HepG2 (cell line): ENCODE measurements around the gene PODXL2. TPM values are rescaled to one million over a fixed set of nuclear protein-coding genes. Genes with fewer than 3 reads are reported as not detected.
A peak's percentile ranks its signal among the peaks of the same experiment; 100 is the strongest.

Source experiments
- ATAC-seq: fragments of 200-7000 bp; cut with Tn5 transposase; 3 replicates; pipeline ENCODE4 v1.9.1; 2020; ENCODE audit warnings: mild to moderate bottlenecking, moderate library complexity
- BruUV-seq: library from RNA; stranded (reverse); fragments of 400-500 nt; replicated peaks from 2 replicates; lab custom pipeline; 2021; lab: Mats Ljungman, UMichigan
- CTCF ChIA-PET: fragments of 300-600 bp; formaldehyde crosslinking; extraction: SDS; loops from one replicate; lab custom pipeline; 2021; ENCODE audit warnings: low total read pairs, inconsistent platforms, low intra/inter-chr PET ratio; lab: Yijun Ruan, JAX
- POLR2A ChIA-PET: fragments of 350-600 bp; sonication (Branson Sonifier 250); formaldehyde crosslinking; loops from one replicate; lab custom pipeline; 2020; ENCODE audit warnings: antibody characterized with exemption, inconsistent platforms; lab: Yijun Ruan, JAX
- DNase-seq: peaks from one replicate; pipeline ENCODE4 v3.0.0-alpha.2; 2015; ENCODE audit warnings: low spot score
- FAIRE-seq: peaks from 3 replicates; lab custom pipeline; 2011; peaks lifted over from hg19 to GRCh38; lab: Jason Lieb, UNC
- H2AFZ ChIP-seq: one replicate; pipeline ENCODE4 v1.6.1; 2011; ENCODE audit warnings: low read length, inconsistent platforms
- H3K27ac ChIP-seq: fragments of 300-600 bp; 3 replicates; pipeline ENCODE4 v1.8.0; 2011; ENCODE audit warnings: mixed run types, mild to moderate bottlenecking, mixed read lengths, low read length, inconsistent platforms; ENCODE audit not compliant: insufficient read depth; ENCODE audit errors: extremely low read length
- H3K27me3 ChIP-seq, 2 experiments: fragments of 200-600 bp in 1 of 2; 2 replicates in 1 of 2; 3 replicates in 1 of 2; pipeline versions ENCODE4 v1.6.0 to v1.8.0; 2011; ENCODE audit warnings: low read length in 2 of 2, mild to moderate bottlenecking in 2 of 2, moderate library complexity in 2 of 2, inconsistent platforms in 1 of 2; ENCODE audit not compliant: insufficient read depth in 2 of 2, control insufficient read depth in 1 of 2
- H3K36me3 ChIP-seq, 2 experiments: fragments of 200-600 bp in 1 of 2; replicated peaks in 1 of 2; 2 replicates in 1 of 2; 3 replicates in 1 of 2; pipeline versions ENCODE4 v1.5.1 to v1.8.0; 2011; ENCODE audit warnings: low read length in 2 of 2, inconsistent platforms in 1 of 2; ENCODE audit not compliant: insufficient read depth in 2 of 2, control insufficient read depth in 1 of 2
- H3K4me1 ChIP-seq: 2 replicates; pipeline ENCODE4 v1.5.1; 2012; ENCODE audit warnings: low read length, inconsistent platforms; ENCODE audit not compliant: insufficient read depth
- H3K4me2 ChIP-seq: 2 replicates; pipeline ENCODE4 v1.6.0; 2011; ENCODE audit warnings: low read depth, low read length, inconsistent platforms
- H3K4me3 ChIP-seq, 3 experiments: fragments of 200-600 bp in 1 of 3; sonication (generic), shearing (Covaris generic) in 1 of 3; replicated peaks in 1 of 3; 2 replicates each; pipeline ENCODE4 v1.5.1; 2011 to 2016; ENCODE audit warnings: low read length in 3 of 3, inconsistent platforms in 2 of 3, low read depth in 2 of 3, mild to moderate bottlenecking in 2 of 3, control low read depth in 1 of 3, mixed read lengths in 1 of 3; ENCODE audit not compliant: insufficient read depth in 1 of 3
- H3K79me2 ChIP-seq: one replicate; pipeline ENCODE4 v1.6.1; 2011; ENCODE audit warnings: low read length, inconsistent platforms; ENCODE audit not compliant: insufficient read depth
- H3K9ac ChIP-seq: 2 replicates; pipeline ENCODE4 v1.6.0; 2011; ENCODE audit warnings: mild to moderate bottlenecking, low read depth, low read length, inconsistent platforms; ENCODE audit not compliant: insufficient read depth
- H3K9me3 ChIP-seq: 2 replicates; pipeline ENCODE4 v1.5.1; 2012; ENCODE audit warnings: mild to moderate bottlenecking, low read length
- H4K20me1 ChIP-seq: 2 replicates; pipeline ENCODE4 v1.6.0; 2011; ENCODE audit warnings: inconsistent platforms, mild to moderate bottlenecking, low read length, moderate library complexity; ENCODE audit not compliant: insufficient read depth
- E2F2 ChIP-seq: sonication (generic); formaldehyde crosslinking; IDR thresholded peaks from 2 replicates; pipeline ENCODE4 v1.4.0; 2020; ENCODE audit warnings: missing genetic modification reagents, borderline replicate concordance
- EHMT2 ChIP-seq: fragments of 200-600 bp; sonication (generic); IDR thresholded peaks from 2 replicates; pipeline ENCODE4 v1.7.0; 2017; ENCODE audit warnings: antibody characterized with exemption, low read depth, low read length, borderline replicate concordance
- FOXM1 ChIP-seq: sonication (generic); formaldehyde crosslinking; IDR thresholded peaks from 2 replicates; pipeline ENCODE4 v1.5.0; 2020; ENCODE audit warnings: missing genetic modification reagents
- MAFK ChIP-seq, 2 experiments: IDR thresholded peaks in 1 of 2; conservative IDR thresholded peaks in 1 of 2; 2 replicates each; pipeline ENCODE4 v1.6.1; 2011; ENCODE audit warnings: improper control_type of control experiment in 2 of 2, low read length in 2 of 2
- TIGD3 ChIP-seq: sonication (generic); formaldehyde crosslinking; IDR thresholded peaks from 2 replicates; pipeline ENCODE4 v1.5.1; 2020; ENCODE audit warnings: mild to moderate bottlenecking, missing genetic modification reagents, borderline replicate concordance
- ZNF503 ChIP-seq: sonication (generic); formaldehyde crosslinking; IDR thresholded peaks from 2 replicates; pipeline ENCODE4 v1.4.0; 2020; ENCODE audit warnings: missing genetic modification reagents
- ZNF597 ChIP-seq: sonication (generic); formaldehyde crosslinking; IDR thresholded peaks from 2 replicates; pipeline ENCODE4 v1.5.0; 2020; ENCODE audit warnings: missing genetic modification reagents
- WGBS: methylation state at CpG from one replicate; pipeline ENCODE4 v1.1.6; 2017; ENCODE audit warnings: low lambda C conversion rate; 5-methylcytosine and 5-hydroxymethylcytosine counted together
- in situ Hi-C: cut with HindIII; loops from 2 replicates; pipeline ENCODE4 v1.10.0; 2017; ENCODE audit warnings: low pct_unique_long_range_greater_than_20kb; ENCODE audit not compliant: extremely low pct_ligation_motif_present
- intact Hi-C: fragments of 100-400 bp; cut with micrococcal nuclease; formaldehyde crosslinking; loops from one replicate; pipeline ENCODE4 v1.10.0; 2022; ENCODE audit not compliant: unreplicated experiment
- polyA plus RNA-seq, 8 experiments: library from polyadenylated mRNA; depleted of rRNA in 3 of 8; stranded (reverse) in 7 of 8; unstranded in 1 of 8; fragments of >200 nt; fragmentation: Illumina TruSeq in 4 of 8; extraction: Trizol in 4 of 8; gene quantifications; 2 replicates each; pipeline versions ENCODE4 v1.2.1 to v1.2.3, GENCODE V29; 2011 to 2016; ENCODE audit warnings: low read depth in 4 of 8, missing spikeins in 1 of 8, mixed read lengths in 1 of 8; ENCODE audit not compliant: insufficient read depth in 1 of 8
- total RNA-seq, 5 experiments: library from RNA; depleted of rRNA; stranded (reverse); fragments of >200 nt; fragmentation: Illumina TruSeq; extraction: Trizol; gene quantifications; 2 replicates each; pipeline ENCODE4 v1.2.3, GENCODE V29; 2016; ENCODE audit warnings: low read depth in 1 of 5

PODXL2 gene
- total and polyA plus RNA-seq, 2 of the 13 experiments (the other 11 are each of a cell fraction or from before 2014, with no cell fraction given): 20.4 to 25.1 TPM

GRCh38 chr3:127719369-127719768 is 90.4 kb downstream of the PODXL2 start:
- FAIRE-seq (no peak), ATAC-seq (no peak), DNase-seq (no peak)
- Histone ChIP-seq H4K20me1 (no peaks in the 10 kb centered on the region), H3K27me3 (peaks cover 3 to 53% of the 10 kb centered on the region in 2 experiments), H3K27ac (no peak overlapping the region), H3K4me3 (no peak overlapping the region), H3K9me3 (no peaks in the 10 kb centered on the region), H3K4me2 (no peak overlapping the region), H3K4me1 (no peaks in the 10 kb centered on the region), H3K9ac (no peak overlapping the region), H3K79me2 (no peaks in the 10 kb centered on the region), H2AFZ (no peak overlapping the region), H3K36me3 (no peaks in the 10 kb centered on the region)
- BruUV-seq: no TSS peak
- in situ Hi-C loops: no loop called here
- 15% methylated on average over 4 of the region's 8 CpGs for WGBS
- no peak for TF ChIP-seq ZNF503
- ChIA-PET CTCF (no interaction called here), POLR2A (no interaction called here)
- intact Hi-C loops: no loop called here

GRCh38 chr3:127720161-127720823 is 91.3 kb downstream of the PODXL2 start:
- no peak overlapping the region for H3K9ac ChIP-seq
- H3K4me3 ChIP-seq: no peak overlapping the region
- H3K36me3 ChIP-seq: no peaks in the 10 kb centered on the region
- ChIA-PET POLR2A (no interaction called here), CTCF (no interaction called here)
- in situ Hi-C loops (no loop called here), intact Hi-C loops (no loop called here)
- no peak overlapping the region for H3K27ac ChIP-seq
- H3K4me1 ChIP-seq: no peaks in the 10 kb centered on the region
- H3K4me2 ChIP-seq: no peak overlapping the region
- H3K79me2 ChIP-seq: no peaks in the 10 kb centered on the region
- WGBS: 56% methylated on average over 11 of the region's 15 CpGs
- DNase-seq (no peak), FAIRE-seq (no peak), ATAC-seq (no peak)
- BruUV-seq: no TSS peak
- H3K9me3 ChIP-seq: no peaks in the 10 kb centered on the region
- H3K27me3 ChIP-seq: peaks cover 2 to 50% of the 10 kb centered on the region in 2 experiments; a peak in 4 of 5 replicates
- no peak overlapping the region for H2AFZ ChIP-seq
- H4K20me1 ChIP-seq: no peaks in the 10 kb centered on the region
- TF ChIP-seq TIGD3 (no peak), FOXM1 (CRISPR knock-in tag) (no peak), ZNF597 (CRISPR knock-in tag) (no peak), MAFK (conservative IDR thresholded peaks at IDR 0.05 in 1 of 2, IDR thresholded peaks at IDR 0.05 in 1 of 2; ENCODE audit: low read length in 2 of 2) (peak; percentile 46 to 50; a peak in 2 of 4 replicates), EHMT2 (no peak), E2F2 (no peak)
